Measurements from ENCODE around the gene CEP128.

GRCh38 chr14:80664576-80664975, 277.0 kb downstream of the CEP128 start:
- no peak for TF ChIP-seq CTCF (IDR thresholded peaks at IDR 0.05; ENCODE audit: low read depth, low read length, poor library complexity, severe bottlenecking)
- TF ChIP-seq EZH2phosphoT487 (IDR thresholded peaks at IDR 0.05; ENCODE audit: borderline replicate concordance, low read length) = no peak
